A673 (cell line): ENCODE measurements around the gene AHDC1. TPM values are rescaled to one million over a fixed set of nuclear protein-coding genes. Genes with fewer than 3 reads are reported as not detected.

Experiments
- BruUV-seq: library from RNA; stranded (reverse); fragments of 400-500 nt; replicated peaks from 2 replicates; lab custom pipeline; 2021; lab: Mats Ljungman, UMichigan
- CTCF ChIA-PET: fragments of 300-600 bp; sonication (Branson Sonifier 250); formaldehyde crosslinking; loops from one replicate; lab custom pipeline; 2022; ENCODE audit warnings: antibody characterized with exemption; lab: Charles Lee
- POLR2A ChIA-PET: fragments of 300-600 bp; sonication (Branson Sonifier 250); formaldehyde crosslinking; loops from one replicate; lab custom pipeline; 2022; ENCODE audit warnings: antibody characterized with exemption; ENCODE audit not compliant: low non-redundant PET; lab: Charles Lee
- DNase-seq: peaks from one replicate; pipeline ENCODE4 v3.0.0-alpha.2; 2015; ENCODE audit warnings: low spot score
- H3K27ac ChIP-seq: fragments of 200-600 bp; sonication (generic); 2 replicates; pipeline ENCODE4 v1.5.1; 2016; ENCODE audit warnings: mixed run types, low read depth, mild to moderate bottlenecking, mixed read lengths, antibody characterized with exemption, low read length; ENCODE audit not compliant: poor library complexity, severe bottlenecking
- H3K27me3 ChIP-seq: fragments of 200-600 bp; sonication (generic); replicated peaks from 2 replicates; pipeline ENCODE4 v1.6.1; 2017; ENCODE audit warnings: mixed run types, low read depth, mild to moderate bottlenecking, mixed read lengths, antibody characterized with exemption, low read length; ENCODE audit not compliant: insufficient read depth, poor library complexity
- H3K36me3 ChIP-seq: fragments of 200-600 bp; sonication (generic); 2 replicates; pipeline ENCODE4 v1.6.1; 2016; ENCODE audit warnings: mixed run types, mild to moderate bottlenecking, mixed read lengths, antibody characterized with exemption, low read length; ENCODE audit not compliant: insufficient read depth, poor library complexity, severe bottlenecking
- H3K4me1 ChIP-seq: fragments of 200-600 bp; sonication (generic); 2 replicates; pipeline ENCODE4 v1.6.1; 2017; ENCODE audit warnings: mixed run types, mild to moderate bottlenecking, mixed read lengths, antibody characterized with exemption, low read length; ENCODE audit not compliant: insufficient read depth, poor library complexity, severe bottlenecking
- H3K4me3 ChIP-seq: fragments of 200-600 bp; sonication (generic); 2 replicates; pipeline ENCODE4 v1.5.1; 2016; ENCODE audit warnings: low read depth, mixed run types, mild to moderate bottlenecking, mixed read lengths, low read length; ENCODE audit not compliant: poor library complexity, severe bottlenecking
- H3K9me3 ChIP-seq: fragments of 200-600 bp; sonication (generic); 2 replicates; pipeline ENCODE4 v1.6.1; 2016; ENCODE audit warnings: mixed run types, low read depth, mild to moderate bottlenecking, mixed read lengths, antibody characterized with exemption, low read length; ENCODE audit not compliant: poor library complexity, severe bottlenecking
- CTCF ChIP-seq: fragments of 300-800, 200-600 bp; sonication (generic); conservative IDR thresholded peaks from 2 replicates; pipeline ENCODE4 v1.5.1; 2017; ENCODE audit warnings: low read depth, mild to moderate bottlenecking, antibody characterized with exemption, low read length, moderate library complexity, mixed read lengths
- EZH2 ChIP-seq: fragments of 200-600 bp; sonication (generic); IDR thresholded peaks from 2 replicates; pipeline ENCODE4 v1.6.1; 2017; ENCODE audit warnings: borderline replicate concordance, low read depth, mild to moderate bottlenecking, mixed read lengths, antibody characterized with exemption, low read length; ENCODE audit not compliant: poor library complexity, severe bottlenecking
- intact Hi-C: fragments of 100-400 bp; cut with micrococcal nuclease; formaldehyde crosslinking; loops from one replicate; pipeline ENCODE4 v1.10.0; 2022; ENCODE audit not compliant: unreplicated experiment
- total RNA-seq: library from RNA; stranded (reverse); gene quantifications from 2 replicates; pipeline ENCODE4 v1.2.3, GENCODE V29; 2021

Gene AHDC1
- total RNA-seq, 1 experiment from 2014 or later: 33.2 TPM

- H3K9me3 ChIP-seq: no peaks in the 10 kb centered on the region
- no peaks in the 10 kb centered on the region for H3K4me1 ChIP-seq
- no peak for DNase-seq
- ChIA-PET CTCF (no interaction called here), POLR2A (no interaction called here)
- no peaks in the 10 kb centered on the region for H3K36me3 ChIP-seq
- H3K27me3 ChIP-seq: no peaks in the 10 kb centered on the region
- TF ChIP-seq EZH2: no peak
- TF ChIP-seq CTCF: no peak
- intact Hi-C loops: no loop called here
- H3K27ac ChIP-seq: no peak overlapping the region
- BruUV-seq: no TSS peak
- no peak overlapping the region for H3K4me3 ChIP-seq
Observed at GRCh38 chr1:27507960-27508665, 95.8 kb downstream of the AHDC1 start.

- POLR2A ChIA-PET: no interaction called here
- no peak overlapping the region for H3K27ac ChIP-seq
- BruUV-seq: no TSS peak
- H3K36me3 ChIP-seq: no peaks in the 10 kb centered on the region
- H3K27me3 ChIP-seq: no peaks in the 10 kb centered on the region
- DNase-seq: no peak
- CTCF ChIA-PET: no interaction called here
- intact Hi-C loops: no loop called here
- no peak for TF ChIP-seq CTCF
- no peak for TF ChIP-seq EZH2
- no peak overlapping the region for H3K4me3 ChIP-seq
- no peaks in the 10 kb centered on the region for H3K4me1 ChIP-seq
- H3K9me3 ChIP-seq: no peaks in the 10 kb centered on the region
Observed at GRCh38 chr1:27506703-27507102, 97.2 kb downstream of the AHDC1 start.

GRCh38 chr1:27505420-27505680, 98.6 kb downstream of the AHDC1 start:
- Histone ChIP-seq H3K4me1 (no peaks in the 10 kb centered on the region), H3K9me3 (no peaks in the 10 kb centered on the region), H3K27me3 (no peaks in the 10 kb centered on the region), H3K27ac (no peak overlapping the region), H3K4me3 (no peak overlapping the region), H3K36me3 (no peaks in the 10 kb centered on the region)
- CTCF ChIA-PET: no interaction called here
- intact Hi-C loops: no loop called here
- POLR2A ChIA-PET: interaction anchor here (0.7 kb wide), 1 partner anchor 974 kb away, joined by 3 read pairs; no protein-coding TSS in a partner anchor
- TF ChIP-seq CTCF: no peak
- TF ChIP-seq EZH2: no peak
- no TSS peak for BruUV-seq
- DNase-seq: no peak
